HL-60 (cell line): ENCODE results near the gene SGO2.
A peak's percentile ranks its signal among the peaks of the same experiment; 100 is the strongest.

Experiments used
- DNase-seq, 2 experiments: peaks; one replicate each; pipeline ENCODE4 v3.0.0-alpha.2; 2010 to 2020; ENCODE audit warnings: low read depth in 1 of 2, low spot score in 1 of 2
- H3K27ac ChIP-seq: fragments of 250-450 bp; sonication (Bioruptor Pico); replicated peaks from 2 replicates; pipeline ENCODE4 v1.5.1; 2020; ENCODE audit warnings: mild to moderate bottlenecking, moderate library complexity
- H3K27me3 ChIP-seq: fragments of 250-450 bp; sonication (Bioruptor Pico); 2 replicates; pipeline ENCODE4 v1.5.1; 2021; ENCODE audit warnings: mild to moderate bottlenecking, moderate library complexity; ENCODE audit not compliant: insufficient read depth, poor library complexity, severe bottlenecking
- H3K4me3 ChIP-seq: replicated peaks from 2 replicates; pipeline ENCODE4 v1.5.1; 2011; ENCODE audit warnings: mild to moderate bottlenecking, control low read depth, low read length; ENCODE audit not compliant: insufficient read depth
- GABPA ChIP-seq: IDR thresholded peaks from 2 replicates; pipeline ENCODE4 v1.6.1; 2012; ENCODE audit warnings: low read depth
- POLR2AphosphoS5 ChIP-seq: IDR thresholded peaks from 2 replicates; pipeline ENCODE4 v1.6.1; 2012; ENCODE audit warnings: low read depth
- SPI1 ChIP-seq: IDR thresholded peaks from 2 replicates; pipeline ENCODE4 v1.6.1; 2012; ENCODE audit warnings: low read depth, mild to moderate bottlenecking, borderline replicate concordance
- TF ChIP-seq, protein P1 (sequence below): IDR thresholded peaks from 2 replicates; pipeline ENCODE4 v1.6.1; 2012; ENCODE audit warnings: low read depth; ENCODE audit not compliant: insufficient replicate concordance
- TF ChIP-seq, protein P2 (sequence below): IDR thresholded peaks from one replicate; pipeline ENCODE4 v1.5.1; 2011; ENCODE audit warnings: low read length, control low read depth, inconsistent platforms; ENCODE audit not compliant: insufficient read depth

The SGO2 gene

DNA sequence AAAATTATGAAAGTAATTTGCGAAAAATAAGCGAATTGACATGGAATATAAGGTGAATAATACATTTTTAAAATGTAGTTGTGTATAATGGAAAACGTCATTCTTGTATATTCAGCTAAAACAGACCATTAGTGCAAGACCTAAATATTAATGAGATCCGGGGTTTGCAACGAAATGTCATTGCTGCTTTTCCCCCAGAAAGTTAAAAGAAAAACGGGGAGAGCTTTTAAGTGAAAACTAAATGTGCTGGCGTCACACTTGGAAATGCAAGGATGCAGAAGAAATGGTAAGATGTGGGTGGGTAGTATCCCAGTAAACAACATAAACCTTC is 491 bp upstream of the SGO2 start:
- Histone ChIP-seq H3K27ac (peak overlapping the region; percentile 85), H3K4me3 (peak overlapping the region; percentile 75)
- no peak for TF ChIP-seq GABPA
- TF ChIP-seq, protein P1, sequence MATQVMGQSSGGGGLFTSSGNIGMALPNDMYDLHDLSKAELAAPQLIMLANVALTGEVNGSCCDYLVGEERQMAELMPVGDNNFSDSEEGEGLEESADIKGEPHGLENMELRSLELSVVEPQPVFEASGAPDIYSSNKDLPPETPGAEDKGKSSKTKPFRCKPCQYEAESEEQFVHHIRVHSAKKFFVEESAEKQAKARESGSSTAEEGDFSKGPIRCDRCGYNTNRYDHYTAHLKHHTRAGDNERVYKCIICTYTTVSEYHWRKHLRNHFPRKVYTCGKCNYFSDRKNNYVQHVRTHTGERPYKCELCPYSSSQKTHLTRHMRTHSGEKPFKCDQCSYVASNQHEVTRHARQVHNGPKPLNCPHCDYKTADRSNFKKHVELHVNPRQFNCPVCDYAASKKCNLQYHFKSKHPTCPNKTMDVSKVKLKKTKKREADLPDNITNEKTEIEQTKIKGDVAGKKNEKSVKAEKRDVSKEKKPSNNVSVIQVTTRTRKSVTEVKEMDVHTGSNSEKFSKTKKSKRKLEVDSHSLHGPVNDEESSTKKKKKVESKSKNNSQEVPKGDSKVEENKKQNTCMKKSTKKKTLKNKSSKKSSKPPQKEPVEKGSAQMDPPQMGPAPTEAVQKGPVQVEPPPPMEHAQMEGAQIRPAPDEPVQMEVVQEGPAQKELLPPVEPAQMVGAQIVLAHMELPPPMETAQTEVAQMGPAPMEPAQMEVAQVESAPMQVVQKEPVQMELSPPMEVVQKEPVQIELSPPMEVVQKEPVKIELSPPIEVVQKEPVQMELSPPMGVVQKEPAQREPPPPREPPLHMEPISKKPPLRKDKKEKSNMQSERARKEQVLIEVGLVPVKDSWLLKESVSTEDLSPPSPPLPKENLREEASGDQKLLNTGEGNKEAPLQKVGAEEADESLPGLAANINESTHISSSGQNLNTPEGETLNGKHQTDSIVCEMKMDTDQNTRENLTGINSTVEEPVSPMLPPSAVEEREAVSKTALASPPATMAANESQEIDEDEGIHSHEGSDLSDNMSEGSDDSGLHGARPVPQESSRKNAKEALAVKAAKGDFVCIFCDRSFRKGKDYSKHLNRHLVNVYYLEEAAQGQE, result no peak

DNA sequence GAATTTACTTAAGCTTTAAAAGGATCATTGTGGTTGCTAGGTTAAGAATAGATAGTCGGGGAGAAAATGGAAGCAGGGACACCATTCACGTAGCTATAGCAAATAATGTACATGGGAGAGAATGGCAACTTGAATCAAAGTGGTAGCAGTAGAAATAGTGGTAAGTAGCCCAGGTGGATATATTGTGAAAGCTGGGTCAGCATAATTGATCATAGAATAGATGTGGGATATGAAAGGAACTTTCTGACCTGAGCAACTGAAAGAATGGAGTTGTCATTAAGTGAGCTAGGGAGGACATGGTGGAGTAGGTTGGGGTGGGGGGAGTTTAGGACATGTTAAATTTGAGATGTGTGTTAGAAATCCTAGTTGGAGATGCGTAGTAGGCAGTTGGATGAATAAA is 2.2 kb downstream of the SGO2 start:
- Histone ChIP-seq H3K4me3 (no peak overlapping the region), H3K27ac (no peak overlapping the region), H3K27me3 (no peaks in the 10 kb centered on the region)
- no peak for DNase-seq
- TF ChIP-seq, protein P1, result no peak
- TF ChIP-seq, protein P2, sequence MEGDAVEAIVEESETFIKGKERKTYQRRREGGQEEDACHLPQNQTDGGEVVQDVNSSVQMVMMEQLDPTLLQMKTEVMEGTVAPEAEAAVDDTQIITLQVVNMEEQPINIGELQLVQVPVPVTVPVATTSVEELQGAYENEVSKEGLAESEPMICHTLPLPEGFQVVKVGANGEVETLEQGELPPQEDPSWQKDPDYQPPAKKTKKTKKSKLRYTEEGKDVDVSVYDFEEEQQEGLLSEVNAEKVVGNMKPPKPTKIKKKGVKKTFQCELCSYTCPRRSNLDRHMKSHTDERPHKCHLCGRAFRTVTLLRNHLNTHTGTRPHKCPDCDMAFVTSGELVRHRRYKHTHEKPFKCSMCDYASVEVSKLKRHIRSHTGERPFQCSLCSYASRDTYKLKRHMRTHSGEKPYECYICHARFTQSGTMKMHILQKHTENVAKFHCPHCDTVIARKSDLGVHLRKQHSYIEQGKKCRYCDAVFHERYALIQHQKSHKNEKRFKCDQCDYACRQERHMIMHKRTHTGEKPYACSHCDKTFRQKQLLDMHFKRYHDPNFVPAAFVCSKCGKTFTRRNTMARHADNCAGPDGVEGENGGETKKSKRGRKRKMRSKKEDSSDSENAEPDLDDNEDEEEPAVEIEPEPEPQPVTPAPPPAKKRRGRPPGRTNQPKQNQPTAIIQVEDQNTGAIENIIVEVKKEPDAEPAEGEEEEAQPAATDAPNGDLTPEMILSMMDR, result no peak
- TF ChIP-seq GABPA, result no peak
- no peak for TF ChIP-seq POLR2AphosphoS5
- TF ChIP-seq SPI1, result no peak

More for the DNA sequence above, 491 bp upstream of the SGO2 start:
- no peak for DNase-seq
- no peaks in the 10 kb centered on the region for H3K27me3 ChIP-seq

DNA sequence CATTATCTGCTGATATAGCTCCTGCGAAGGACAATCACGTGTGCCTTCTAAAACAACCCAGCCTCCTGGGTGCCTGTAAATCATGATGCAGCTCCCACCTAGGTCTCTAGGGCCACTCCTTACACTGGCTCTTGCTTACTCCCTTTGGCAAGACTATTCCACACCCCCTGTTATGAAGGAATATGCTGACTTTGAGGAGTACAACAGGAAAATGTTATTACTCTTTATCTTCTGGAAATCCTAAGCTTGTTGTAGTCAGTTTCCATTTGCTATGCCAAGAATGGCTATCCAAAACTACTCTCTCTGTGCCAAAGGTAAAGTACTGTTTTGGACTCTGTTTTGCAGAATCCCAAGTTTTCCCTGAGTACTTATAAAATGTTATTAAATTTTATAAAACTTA is 7.7 kb downstream of the SGO2 start:
- no peak for DNase-seq
- TF ChIP-seq, protein P1, result no peak
- TF ChIP-seq GABPA (no peak), POLR2AphosphoS5 (no peak), SPI1 (no peak)
- TF ChIP-seq, protein P2, result no peak
- Histone ChIP-seq H3K4me3 (no peak overlapping the region), H3K27me3 (no peaks in the 10 kb centered on the region), H3K27ac (no peak overlapping the region)

DNA sequence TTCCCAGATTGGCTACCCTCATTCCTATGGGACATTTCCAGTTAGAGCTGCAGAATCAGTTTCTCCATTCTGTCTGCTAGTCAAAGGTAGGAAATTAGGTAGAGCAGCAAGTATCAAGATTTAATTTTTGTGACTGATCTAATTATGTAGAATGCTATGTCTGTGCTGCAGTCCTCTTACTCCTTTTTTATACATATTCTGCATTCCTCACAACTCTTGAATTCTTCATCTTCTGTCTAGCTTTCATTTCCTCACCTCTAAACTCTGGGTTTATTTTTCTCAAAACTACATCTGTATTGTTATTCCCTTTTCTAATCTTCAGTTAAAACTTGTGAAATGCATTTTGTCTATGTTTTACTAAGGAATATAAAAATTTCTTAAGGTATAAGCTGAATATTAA is 8.6 kb downstream of the SGO2 start:
- Histone ChIP-seq H3K4me3 (no peak overlapping the region), H3K27me3 (no peaks in the 10 kb centered on the region), H3K27ac (no peak overlapping the region)
- no peak for DNase-seq
- TF ChIP-seq GABPA, result no peak
- TF ChIP-seq, protein P1, result no peak
- TF ChIP-seq POLR2AphosphoS5, result no peak
- TF ChIP-seq, protein P2, result no peak
- no peak for TF ChIP-seq SPI1
